Mucosa of rectum (tissue), 2 donors: ENCODE measurements around the gene HOOK1.

Source experiments
- H3K27ac ChIP-seq, 2 donors: one replicate each; pipeline ENCODE4 v1.7.0; 2013; ENCODE audit warnings: inconsistent platforms in 2 of 2, low read depth in 2 of 2, low read length in 2 of 2
- H3K27me3 ChIP-seq, 2 donors: one replicate each; pipeline ENCODE4 v1.7.0; 2013; ENCODE audit warnings: low read length in 2 of 2; ENCODE audit not compliant: control insufficient read depth in 2 of 2, insufficient read depth in 2 of 2
- H3K36me3 ChIP-seq, 2 donors: one replicate each; pipeline ENCODE4 v1.7.0; 2013; ENCODE audit warnings: low read length in 2 of 2; ENCODE audit not compliant: control insufficient read depth in 2 of 2, insufficient read depth in 2 of 2
- H3K4me1 ChIP-seq, 2 donors: one replicate each; pipeline ENCODE4 v1.7.0; 2013; ENCODE audit warnings: low read length in 2 of 2, mild to moderate bottlenecking in 1 of 2; ENCODE audit not compliant: control insufficient read depth in 2 of 2, insufficient read depth in 2 of 2
- H3K4me3 ChIP-seq, 2 donors: one replicate each; pipeline ENCODE4 v1.7.0; 2013; ENCODE audit warnings: low read length in 2 of 2
- H3K9ac ChIP-seq, 2 donors: one replicate each; pipeline ENCODE4 v1.7.0; 2013; ENCODE audit warnings: low read length in 2 of 2, low read depth in 1 of 2, mild to moderate bottlenecking in 1 of 2
- H3K9me3 ChIP-seq, 2 donors: one replicate each; pipeline ENCODE4 v1.7.0; 2013; ENCODE audit warnings: low read length in 2 of 2; ENCODE audit not compliant: control insufficient read depth in 2 of 2
- donor health status: healthy.
- donor health status: Normal muscosa, but diverticular disease.

HOOK1 gene

GRCh38 chr1:59880735-59881134 is 66.0 kb downstream of the HOOK1 start:
- Histone ChIP-seq H3K36me3 (no peaks in the 10 kb centered on the region), H3K4me1 (peaks cover 0 to 9% of the 10 kb centered on the region in 2 donors), H3K9me3 (no peaks in the 10 kb centered on the region), H3K27me3 (no peaks in the 10 kb centered on the region), H3K9ac (no peak overlapping the region), H3K4me3 (no peak overlapping the region), H3K27ac (no peak overlapping the region)

DNA sequence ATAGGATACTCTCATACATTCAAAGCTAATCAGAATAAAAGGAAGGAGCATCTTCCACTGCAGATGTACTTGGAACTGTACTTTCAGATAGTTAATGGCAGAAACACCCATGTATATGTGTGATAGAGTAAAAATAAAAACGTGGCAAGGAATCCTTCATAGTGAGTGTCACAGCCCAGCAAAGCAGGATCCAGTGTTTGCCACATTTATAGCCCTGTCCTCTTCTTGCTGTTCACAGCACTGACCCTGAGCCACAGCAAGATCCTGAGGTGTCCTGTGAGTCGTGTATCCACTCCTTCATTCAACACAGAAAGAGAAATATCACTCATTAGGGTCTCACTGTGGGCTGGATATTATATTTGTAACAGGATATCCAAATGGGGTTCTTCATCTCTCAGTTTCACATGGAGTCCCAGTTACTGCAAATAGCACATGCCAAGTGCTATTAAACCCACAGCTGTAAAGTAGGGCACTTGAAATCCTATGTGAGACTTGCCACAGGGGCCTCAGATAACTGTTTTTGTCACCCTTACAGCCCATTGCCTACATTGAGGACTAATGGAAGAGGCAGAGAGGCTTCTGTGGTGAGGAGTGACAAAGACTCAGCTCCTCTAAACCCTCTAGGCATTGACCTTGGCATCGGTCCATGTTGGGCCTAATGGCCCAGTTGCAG is 70.5 kb downstream of the HOOK1 start:
- H3K27ac ChIP-seq: no peak overlapping the region

DNA sequence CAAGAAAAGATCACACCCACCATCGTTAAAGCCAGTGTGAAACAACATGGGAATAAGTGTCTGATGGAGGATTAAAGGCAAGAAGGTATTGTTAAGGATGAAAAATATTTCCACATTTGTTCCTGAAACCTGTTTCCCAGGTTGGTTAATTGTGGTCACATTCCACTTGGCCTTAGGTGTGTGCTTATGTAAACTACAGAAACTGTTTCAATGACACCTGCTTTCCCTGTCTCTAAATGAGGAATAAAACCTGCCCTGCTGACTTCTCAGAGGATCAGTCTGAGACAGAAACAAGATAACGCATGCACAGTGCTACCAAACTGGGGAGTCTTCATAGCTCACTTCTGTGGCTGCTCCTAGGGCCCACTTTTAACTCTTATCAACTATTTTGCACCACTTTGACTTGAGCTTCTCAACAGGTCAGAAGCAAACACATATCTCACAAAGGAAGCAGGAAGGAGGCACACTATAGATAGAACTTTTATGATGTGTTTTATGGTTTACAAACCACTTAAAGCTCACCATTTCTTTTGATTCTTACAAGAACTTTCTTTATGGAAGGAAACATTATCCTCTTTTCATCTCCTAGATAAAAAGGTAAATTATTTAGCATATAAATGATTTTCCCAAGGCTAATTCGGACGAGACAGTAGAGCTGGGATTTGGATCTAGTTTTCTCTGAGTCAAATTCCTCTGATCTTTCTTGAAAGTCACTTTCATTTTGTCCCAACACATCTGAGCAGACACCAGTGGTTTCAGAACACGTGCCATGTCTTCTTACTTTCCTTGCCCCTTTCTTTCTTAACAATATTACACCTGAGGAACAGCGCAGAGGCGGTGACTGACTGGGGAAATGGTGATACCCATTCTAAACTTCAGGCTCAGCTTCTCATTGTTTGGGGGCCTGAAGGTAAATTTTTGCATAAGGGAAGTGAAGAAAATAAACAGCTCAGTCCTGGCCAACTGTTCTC is 78.4 kb downstream of the HOOK1 start:
- H3K27ac ChIP-seq: peak overlapping the region; percentile 91 to 95
- no peaks in the 10 kb centered on the region for H3K27me3 ChIP-seq
- peak overlapping the region in 1 of 2 donors; percentile 44 for H3K4me3 ChIP-seq
- H3K36me3 ChIP-seq: no peaks in the 10 kb centered on the region
- peaks cover 0 to 6% of the 10 kb centered on the region in 2 donors for H3K9me3 ChIP-seq
- H3K4me1 ChIP-seq: peaks cover 13 to 42% of the 10 kb centered on the region in 2 donors
- H3K9ac ChIP-seq: no peak overlapping the region

More for the DNA sequence above, 70.5 kb downstream of the HOOK1 start:
- H3K9me3 ChIP-seq: peaks cover 0 to 2% of the 10 kb centered on the region in 2 donors
- no peak overlapping the region for H3K9ac ChIP-seq
- no peaks in the 10 kb centered on the region for H3K36me3 ChIP-seq
- H3K4me3 ChIP-seq: no peak overlapping the region
- H3K4me1 ChIP-seq: peaks cover 0 to 3% of the 10 kb centered on the region in 2 donors
- no peaks in the 10 kb centered on the region for H3K27me3 ChIP-seq

- Histone ChIP-seq H3K27me3 (no peaks in the 10 kb centered on the region), H3K9ac (no peak overlapping the region), H3K9me3 (no peaks in the 10 kb centered on the region), H3K4me3 (no peak overlapping the region), H3K36me3 (peaks cover 5 to 6% of the 10 kb centered on the region in 2 donors), H3K4me1 (peaks cover 11 to 32% of the 10 kb centered on the region in 2 donors), H3K27ac (no peak overlapping the region)
These were observed 82.4 kb downstream of the HOOK1 start for GRCh38 chr1:59897165-59897564.

GRCh38 chr1:59898927-59899326 is 84.2 kb downstream of the HOOK1 start:
- Histone ChIP-seq H3K27me3 (no peaks in the 10 kb centered on the region), H3K4me1 (peaks cover 7 to 26% of the 10 kb centered on the region in 2 donors), H3K4me3 (no peak overlapping the region), H3K27ac (no peak overlapping the region), H3K36me3 (peaks cover 5 to 6% of the 10 kb centered on the region in 2 donors), H3K9me3 (no peaks in the 10 kb centered on the region), H3K9ac (no peak overlapping the region)

- no peaks in the 10 kb centered on the region for H3K9me3 ChIP-seq
- peaks cover 5 to 6% of the 10 kb centered on the region in 2 donors for H3K36me3 ChIP-seq
- H3K27me3 ChIP-seq: no peaks in the 10 kb centered on the region
- H3K9ac ChIP-seq: no peak overlapping the region
- H3K4me1 ChIP-seq: peaks cover 2 to 19% of the 10 kb centered on the region in 2 donors
- no peak overlapping the region for H3K4me3 ChIP-seq
- H3K27ac ChIP-seq: no peak overlapping the region
These were observed 85.9 kb downstream of the HOOK1 start for GRCh38 chr1:59900640-59901039.

- no peaks in the 10 kb centered on the region for H3K9me3 ChIP-seq
- H3K9ac ChIP-seq: no peak overlapping the region
- peaks cover 5 to 6% of the 10 kb centered on the region in 2 donors for H3K36me3 ChIP-seq
- peaks cover 2 to 17% of the 10 kb centered on the region in 2 donors for H3K4me1 ChIP-seq
- H3K27ac ChIP-seq: no peak overlapping the region
- no peak overlapping the region for H3K4me3 ChIP-seq
- H3K27me3 ChIP-seq: no peaks in the 10 kb centered on the region
These were observed 87.1 kb downstream of the HOOK1 start for GRCh38 chr1:59901770-59902388.

GRCh38 chr1:59903141-59903754 is 88.5 kb downstream of the HOOK1 start:
- Histone ChIP-seq H3K4me1 (peaks cover 2 to 8% of the 10 kb centered on the region in 2 donors), H3K27me3 (no peaks in the 10 kb centered on the region), H3K9ac (no peak overlapping the region), H3K27ac (no peak overlapping the region), H3K4me3 (no peak overlapping the region), H3K36me3 (peaks cover 9 to 10% of the 10 kb centered on the region in 2 donors), H3K9me3 (no peaks in the 10 kb centered on the region)

- H3K36me3 ChIP-seq: peaks cover 6 to 25% of the 10 kb centered on the region in 2 donors
- H3K4me3 ChIP-seq: no peak overlapping the region
- H3K4me1 ChIP-seq: peaks cover 2 to 8% of the 10 kb centered on the region in 2 donors
- no peak overlapping the region for H3K9ac ChIP-seq
- H3K9me3 ChIP-seq: no peaks in the 10 kb centered on the region
- no peak overlapping the region for H3K27ac ChIP-seq
- H3K27me3 ChIP-seq: no peaks in the 10 kb centered on the region
These were observed 92.2 kb downstream of the HOOK1 start for GRCh38 chr1:59906931-59907330.
